Measurements from ENCODE around the gene HSPA12B. TPM values are rescaled to one million over a fixed set of nuclear protein-coding genes. Genes with fewer than 3 reads are reported as not detected.

HSPA12B gene
- total and polyA plus RNA-seq, 2 of the 8 experiments (the other 6 are each of a cell fraction or from before 2014, with no cell fraction given) = 2.2 to 4.3 TPM

- H3K56ac ChIP-seq (replicated peaks; ENCODE audit: insufficient read length, low read depth, low read length) = no peak overlapping the region
- H3K79me1 ChIP-seq (ENCODE audit: low read depth, low read length) = peaks cover 6% of the 10 kb centered on the region
- FAIRE-seq (no peak), DNase-seq (ENCODE audit: low read depth in 1 of 2, low spot score in 2 of 2) (no peak)
- peaks cover 8 to 26% of the 10 kb centered on the region in 2 experiments for H4K20me1 ChIP-seq (replicated peaks in 1 of 2; ENCODE audit: control insufficient read depth in 1 of 2, insufficient read depth in 2 of 2, low read length in 2 of 2)
- 95% methylated on average over 5 of the region's 5 CpGs; no CpG with 5 or more reads in 1 of the 2 experiments for WGBS, 2 experiments (ENCODE audit: extremely low coverage in 1 of 2, insufficient coverage in 1 of 2, insufficient read length in 1 of 2, insufficient replicate concordance in 2 of 2, low coverage in 1 of 2, low lambda C conversion rate in 2 of 2, missing lambda C conversion rate in 1 of 2)
- no peak overlapping the region for H3K14ac ChIP-seq (ENCODE audit: insufficient read length)
- no peak overlapping the region for H3K18ac ChIP-seq (ENCODE audit: extremely low read depth, low read length)
- peaks cover 0 to 3% of the 10 kb centered on the region in 2 experiments; a peak in 1 of 4 replicates for H3K79me2 ChIP-seq (ENCODE audit: control insufficient read depth in 1 of 2, insufficient read depth in 2 of 2, low read length in 2 of 2)
- no peak overlapping the region for H4K91ac ChIP-seq (replicated peaks; ENCODE audit: insufficient read length, low read length)
- peaks cover 0 to 9% (median 4%) of the 10 kb centered on the region in 4 experiments; a peak in 5 of 7 replicates for H3K27me3 ChIP-seq (replicated peaks in 1 of 4; ENCODE audit: control insufficient read depth in 3 of 4, extremely low read depth in 1 of 4, insufficient read depth in 3 of 4, low read length in 3 of 4)
- no peak overlapping the region for H2AK5ac ChIP-seq (ENCODE audit: low read depth, low read length)
- no peak overlapping the region for H2AFZ ChIP-seq (ENCODE audit: low read length)
- peaks cover 0 to 7% (median 0%) of the 10 kb centered on the region in 4 experiments; a peak in 3 of 7 replicates for H3K4me1 ChIP-seq (replicated peaks in 1 of 4; ENCODE audit: control insufficient read depth in 3 of 4, insufficient read depth in 4 of 4, low read length in 3 of 4)
- ChIA-PET CTCF (ENCODE audit: partially characterized antibody) (interaction anchor here (0.5 to 18.6 kb wide), 12 partner anchors 4 to 140 kb away, joined by 3 to 308 read pairs (median 9); partner anchors contain the start of genes ADISSP, AP5S1, HSPA12B and SIGLEC1), POLR2A (ENCODE audit: partially characterized antibody) (interaction anchor here (0.6 to 5.9 kb wide), 5 partner anchors 8 to 97 kb away, joined by 3 to 46 read pairs (median 5); partner anchors contain the start of gene ADISSP)
- H4K8ac ChIP-seq (ENCODE audit: extremely low read depth, insufficient read depth, low read length) = no peak overlapping the region
- no peak overlapping the region for H2BK15ac ChIP-seq (ENCODE audit: low read length)
- no peak overlapping the region for H3K4me3 ChIP-seq (ENCODE audit: extremely low read depth in 1 of 4, insufficient read depth in 2 of 4, low read depth in 3 of 4, low read length in 4 of 4)
- no peak overlapping the region for H2BK5ac ChIP-seq (ENCODE audit: low read depth, low read length)
- H3K9me3 ChIP-seq (ENCODE audit: insufficient read depth in 2 of 2, low read depth in 1 of 2, low read length in 1 of 2) = no peaks in the 10 kb centered on the region
- H3K36me3 ChIP-seq (ENCODE audit: control insufficient read depth in 2 of 4, insufficient read depth in 4 of 4, low read length in 3 of 4) = peaks cover 0 to 9% (median 2%) of the 10 kb centered on the region in 4 experiments; a peak in 6 of 8 replicates
- no peak overlapping the region for H2BK20ac ChIP-seq (ENCODE audit: low read length)
- H2BK12ac ChIP-seq (ENCODE audit: low read depth, low read length) = no peak overlapping the region
- peaks cover 13% of the 10 kb centered on the region; the same call in 1 of the 2 replicates for H3K23me2 ChIP-seq (ENCODE audit: low read depth, low read length)
- H2BK120ac ChIP-seq (replicated peaks; ENCODE audit: low read depth, low read length) = no peak overlapping the region
- no peak overlapping the region for H4K5ac ChIP-seq (ENCODE audit: insufficient read length, low read depth, low read length)
- H3K23ac ChIP-seq (ENCODE audit: insufficient read length) = no peak overlapping the region
- H3K4ac ChIP-seq (replicated peaks; ENCODE audit: insufficient read length, low read depth, low read length) = no peak overlapping the region
- no peak overlapping the region for H3K27ac ChIP-seq (ENCODE audit: low read depth, low read length)
- no peak overlapping the region for H3K9ac ChIP-seq (replicated peaks in 1 of 4; ENCODE audit: extremely low read depth in 1 of 4, low read depth in 3 of 4, low read length in 3 of 4)
- no peak overlapping the region for H3K4me2 ChIP-seq (ENCODE audit: insufficient read depth in 1 of 2, low read depth in 2 of 2, low read length in 2 of 2)
- TF ChIP-seq SRF (IDR thresholded peaks at IDR 0.05; ENCODE audit: low read depth, low read length) (no peak), CTBP2 (IDR thresholded peaks at IDR 0.05; ENCODE audit: borderline replicate concordance, insufficient read depth, insufficient read length, low read length) (no peak), CHD2 (IDR thresholded peaks at IDR 0.05; ENCODE audit: low read length) (no peak), USF2 (IDR thresholded peaks at IDR 0.05; ENCODE audit: low read length) (no peak), POU5F1 (IDR thresholded peaks at IDR 0.05; ENCODE audit: low read depth, low read length) (no peak), SIRT6 (IDR thresholded peaks at IDR 0.05; ENCODE audit: low read length) (no peak), CBX8 (IDR thresholded peaks at IDR 0.05; ENCODE audit: borderline replicate concordance, low read depth, low read length) (no peak), CREB1 (IDR thresholded peaks at IDR 0.05) (no peak), TCF12 (IDR thresholded peaks at IDR 0.05; ENCODE audit: low read depth, low read length) (no peak), POLR2AphosphoS5 (IDR thresholded peaks at IDR 0.05; ENCODE audit: low read depth, low read length) (no peak), EZH2 (IDR thresholded peaks at IDR 0.05; ENCODE audit: low read depth, low read length, severe bottlenecking) (no peak), RFX5 (IDR thresholded peaks at IDR 0.05; ENCODE audit: borderline replicate concordance, low read depth, low read length) (no peak)
Measured at GRCh38 chr20:3755814-3756480, 23.5 kb downstream of the HSPA12B start.

Data from H1 (cell line).